Loucy (cell line): ENCODE results near the gene HPSE2.
"Not testable (repeated sequence)": the region's sequence is repeated elsewhere in the genome, so short reads cannot be mapped to it uniquely, and the experiment has no call there.

Experiments used
- H2AFZ ChIP-seq: fragments of 200-600 bp; sonication (generic); 2 replicates; pipeline ENCODE4 v1.6.0; 2016; ENCODE audit warnings: antibody characterized with exemption, mild to moderate bottlenecking, low read length, moderate library complexity
- H3F3A ChIP-seq: fragments of 200-600 bp; 2 replicates; pipeline ENCODE4 v1.6.0; 2016; ENCODE audit warnings: antibody characterized with exemption, low read depth, mild to moderate bottlenecking
- H3K27me3 ChIP-seq: fragments of 200-600 bp; sonication (generic); 2 replicates; pipeline ENCODE4 v1.6.1; 2014; ENCODE audit warnings: low read length, mild to moderate bottlenecking; ENCODE audit not compliant: insufficient read depth, poor library complexity, severe bottlenecking
- H3K36me3 ChIP-seq: fragments of 200-600 bp; sonication (generic); 2 replicates; pipeline ENCODE4 v1.6.1; 2016; ENCODE audit warnings: low read length; ENCODE audit not compliant: insufficient read depth
- H3K4me1 ChIP-seq: fragments of 200-600 bp; sonication (generic); 2 replicates; pipeline ENCODE4 v1.5.1; 2014; ENCODE audit warnings: low read length, mild to moderate bottlenecking; ENCODE audit not compliant: insufficient read depth, poor library complexity, severe bottlenecking
- H3K4me2 ChIP-seq: fragments of 200-600 bp; sonication (generic); 2 replicates; pipeline ENCODE4 v1.6.0; 2014; ENCODE audit warnings: antibody characterized with exemption, low read length, low read depth, mild to moderate bottlenecking; ENCODE audit not compliant: poor library complexity, severe bottlenecking
- H3K4me3 ChIP-seq: fragments of 200-600 bp; sonication (generic); 2 replicates; pipeline ENCODE4 v1.5.1; 2014; ENCODE audit warnings: low read length, mild to moderate bottlenecking, mixed read lengths; ENCODE audit not compliant: poor library complexity, severe bottlenecking
- H3K79me2 ChIP-seq: fragments of 200-600 bp; sonication (generic); 2 replicates; pipeline ENCODE4 v1.6.1; 2014; ENCODE audit warnings: low read length; ENCODE audit not compliant: insufficient read depth
- H3K9ac ChIP-seq: fragments of 200-600 bp; sonication (generic); 2 replicates; pipeline ENCODE4 v1.6.0; 2014; ENCODE audit warnings: mild to moderate bottlenecking, low read depth, low read length, moderate library complexity; ENCODE audit not compliant: poor library complexity, severe bottlenecking
- H3K9me2 ChIP-seq: fragments of 200-600 bp; sonication (generic); replicated peaks from 2 replicates; pipeline ENCODE4 v1.6.1; 2016; ENCODE audit warnings: low read depth, low read length, mixed read lengths
- H3K9me3 ChIP-seq: fragments of 200-600 bp; sonication (generic); 2 replicates; pipeline ENCODE4 v1.6.1; 2014; ENCODE audit warnings: mild to moderate bottlenecking, antibody characterized with exemption, low read length, low read depth; ENCODE audit not compliant: insufficient read depth
- H4K20me1 ChIP-seq: fragments of 200-600 bp; sonication (generic); 2 replicates; pipeline ENCODE4 v1.6.0; 2014; ENCODE audit warnings: antibody characterized with exemption, low read length, mild to moderate bottlenecking; ENCODE audit not compliant: insufficient read depth, poor library complexity, severe bottlenecking
- EZH2phosphoT487 ChIP-seq: fragments of 200-600 bp; IDR thresholded peaks from 2 replicates; pipeline ENCODE4 v1.6.1; 2018; ENCODE audit warnings: antibody characterized with exemption, mild to moderate bottlenecking, moderate library complexity, borderline replicate concordance
- TF ChIP-seq, protein P1 (sequence below): fragments of 200-600 bp; sonication (generic); conservative IDR thresholded peaks from 2 replicates; pipeline ENCODE4 v1.5.1; 2014; ENCODE audit warnings: mild to moderate bottlenecking, antibody characterized with exemption, low read length

Gene HPSE2

DNA sequence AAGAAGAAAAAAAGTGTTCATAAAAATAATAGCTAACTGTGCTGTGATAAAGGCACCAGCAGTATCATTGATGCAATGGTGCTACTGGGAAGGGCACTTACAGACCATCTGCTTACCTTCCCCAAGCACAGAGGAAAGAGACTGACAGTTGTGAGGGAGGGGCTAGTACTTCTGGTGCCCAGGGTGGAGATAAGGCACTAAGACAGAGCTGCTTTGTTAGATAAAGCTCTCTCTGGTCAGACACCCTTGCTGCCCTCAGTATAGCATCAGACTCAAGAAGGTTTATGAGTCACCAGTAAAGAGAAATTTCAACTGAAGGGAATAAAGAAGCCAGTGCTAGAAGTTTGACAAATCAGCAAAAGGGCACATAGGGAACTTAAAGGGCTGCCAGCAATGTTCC, 325.6 kb downstream of the HPSE2 start:
- no peaks in the 10 kb centered on the region for H3K4me1 ChIP-seq
- H3K4me2 ChIP-seq = no peak overlapping the region
- no peak overlapping the region for H2AFZ ChIP-seq
- H3F3A ChIP-seq = no peaks in the 10 kb centered on the region
- TF ChIP-seq EZH2phosphoT487 = no peak
- TF ChIP-seq, protein P1, sequence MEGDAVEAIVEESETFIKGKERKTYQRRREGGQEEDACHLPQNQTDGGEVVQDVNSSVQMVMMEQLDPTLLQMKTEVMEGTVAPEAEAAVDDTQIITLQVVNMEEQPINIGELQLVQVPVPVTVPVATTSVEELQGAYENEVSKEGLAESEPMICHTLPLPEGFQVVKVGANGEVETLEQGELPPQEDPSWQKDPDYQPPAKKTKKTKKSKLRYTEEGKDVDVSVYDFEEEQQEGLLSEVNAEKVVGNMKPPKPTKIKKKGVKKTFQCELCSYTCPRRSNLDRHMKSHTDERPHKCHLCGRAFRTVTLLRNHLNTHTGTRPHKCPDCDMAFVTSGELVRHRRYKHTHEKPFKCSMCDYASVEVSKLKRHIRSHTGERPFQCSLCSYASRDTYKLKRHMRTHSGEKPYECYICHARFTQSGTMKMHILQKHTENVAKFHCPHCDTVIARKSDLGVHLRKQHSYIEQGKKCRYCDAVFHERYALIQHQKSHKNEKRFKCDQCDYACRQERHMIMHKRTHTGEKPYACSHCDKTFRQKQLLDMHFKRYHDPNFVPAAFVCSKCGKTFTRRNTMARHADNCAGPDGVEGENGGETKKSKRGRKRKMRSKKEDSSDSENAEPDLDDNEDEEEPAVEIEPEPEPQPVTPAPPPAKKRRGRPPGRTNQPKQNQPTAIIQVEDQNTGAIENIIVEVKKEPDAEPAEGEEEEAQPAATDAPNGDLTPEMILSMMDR = no peak
- H3K9me2 ChIP-seq = no peaks in the 10 kb centered on the region
- H3K9ac ChIP-seq = no peak overlapping the region
- no peaks in the 10 kb centered on the region for H3K27me3 ChIP-seq
- no peaks in the 10 kb centered on the region for H3K79me2 ChIP-seq
- no peaks in the 10 kb centered on the region for H3K36me3 ChIP-seq
- no peaks in the 10 kb centered on the region for H4K20me1 ChIP-seq
- no peaks in the 10 kb centered on the region for H3K9me3 ChIP-seq
- H3K4me3 ChIP-seq = no peak overlapping the region

DNA sequence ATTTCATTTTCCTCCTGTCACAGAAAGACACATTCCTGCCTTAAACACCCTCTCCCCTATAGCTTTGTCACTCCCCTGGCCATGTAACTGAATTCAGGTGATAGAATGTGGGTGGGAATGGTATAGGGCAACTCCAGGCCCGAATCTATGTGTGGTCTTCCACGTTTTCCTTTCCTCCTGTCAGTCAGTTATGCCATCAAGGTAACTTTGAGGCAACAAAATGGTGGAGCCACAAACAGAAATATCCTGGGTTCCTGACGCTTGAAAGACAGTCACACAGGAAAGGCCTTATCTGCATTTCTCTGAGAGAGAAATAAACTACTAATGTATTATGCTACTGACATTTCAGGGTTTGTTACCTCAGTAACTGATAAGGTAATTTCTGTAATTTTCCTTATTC, 326.8 kb downstream of the HPSE2 start:
- Histone ChIP-seq H3F3A (no peaks in the 10 kb centered on the region), H3K4me2 (no peak overlapping the region), H2AFZ (no peak overlapping the region), H3K9me3 (no peaks in the 10 kb centered on the region), H3K9me2 (no peaks in the 10 kb centered on the region), H3K9ac (no peak overlapping the region), H3K79me2 (no peaks in the 10 kb centered on the region), H3K4me3 (no peak overlapping the region), H3K4me1 (no peaks in the 10 kb centered on the region), H3K27me3 (no peaks in the 10 kb centered on the region), H3K36me3 (no peaks in the 10 kb centered on the region), H4K20me1 (no peaks in the 10 kb centered on the region)
- TF ChIP-seq EZH2phosphoT487 = no peak
- TF ChIP-seq, protein P1 = no peak

DNA sequence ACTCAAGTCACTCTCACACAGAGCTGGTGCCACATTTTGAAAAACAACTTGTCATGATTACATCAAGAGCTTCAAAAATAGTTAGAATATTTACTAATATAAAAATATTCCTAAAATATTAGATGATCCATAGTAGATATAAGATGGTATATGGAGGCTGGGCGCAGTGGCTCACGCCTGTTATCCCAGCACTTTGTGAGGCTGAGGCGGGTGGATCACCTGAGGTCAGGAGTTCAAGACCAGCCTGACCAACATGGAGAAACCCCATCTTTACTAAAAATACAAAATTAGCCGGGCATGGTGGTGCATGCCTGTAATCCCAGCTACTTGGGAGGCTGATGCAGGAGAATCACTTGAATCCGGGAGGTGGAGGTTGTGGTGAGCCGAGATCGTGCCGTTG, 327.4 kb downstream of the HPSE2 start:
- not testable (repeated sequence) for H3K9me2 ChIP-seq, H3K9ac ChIP-seq, H3K36me3 ChIP-seq, H3K27me3 ChIP-seq, H3K9me3 ChIP-seq, H3K4me3 ChIP-seq, H4K20me1 ChIP-seq, H2AFZ ChIP-seq, H3F3A ChIP-seq, H3K4me1 ChIP-seq, H3K4me2 ChIP-seq, H3K79me2 ChIP-seq

DNA sequence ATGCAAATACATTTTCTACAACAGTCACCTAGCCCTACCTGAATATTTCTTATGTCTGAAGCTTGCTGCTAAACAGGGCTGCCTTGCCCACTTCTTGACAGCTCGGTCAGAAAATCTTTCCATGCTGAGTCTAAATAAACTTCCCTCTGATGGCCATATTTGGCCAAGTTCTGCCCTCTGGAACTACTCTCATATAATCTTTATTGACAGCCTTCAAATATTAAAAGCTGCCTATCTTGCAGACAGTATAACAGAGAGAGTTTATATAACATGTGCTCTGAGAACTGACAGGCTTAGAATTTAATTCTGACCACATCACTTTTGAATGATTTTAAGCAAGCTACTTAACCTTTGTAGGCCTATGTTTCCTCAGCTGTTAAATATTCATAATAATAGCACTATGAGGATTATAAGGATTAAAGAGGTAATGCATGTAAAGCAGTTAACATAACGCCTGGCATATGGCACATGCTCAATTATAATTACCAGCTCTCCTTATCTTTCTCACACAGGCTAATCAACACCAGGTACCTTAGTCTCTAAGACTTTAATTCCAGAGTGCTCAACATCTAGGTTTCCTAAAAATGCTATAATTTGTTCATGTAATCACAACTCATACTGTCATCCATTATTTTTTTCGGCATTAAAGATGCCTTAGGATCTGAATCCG, 334.1 kb downstream of the HPSE2 start:
- TF ChIP-seq EZH2phosphoT487 = no peak
- TF ChIP-seq, protein P1 = no peak
- Histone ChIP-seq H3K27me3 (no peaks in the 10 kb centered on the region), H3F3A (no peaks in the 10 kb centered on the region), H4K20me1 (no peaks in the 10 kb centered on the region), H3K4me3 (no peak overlapping the region), H3K9ac (no peak overlapping the region), H3K4me1 (no peaks in the 10 kb centered on the region), H3K9me2 (no peaks in the 10 kb centered on the region), H3K9me3 (no peaks in the 10 kb centered on the region), H3K36me3 (no peaks in the 10 kb centered on the region), H2AFZ (no peak overlapping the region), H3K79me2 (no peaks in the 10 kb centered on the region), H3K4me2 (no peak overlapping the region)
